Measurements from ENCODE around the gene PDE3B.

GRCh38 chr11:14634813-14635212 is 8.8 kb upstream of the PDE3B start:
- TF ChIP-seq CTCF (IDR thresholded peaks at IDR 0.05): no peak
- TF ChIP-seq POLR2A (IDR thresholded peaks at IDR 0.05): no peak

All from breast epithelium (tissue), 3 donors.